Ovary (tissue), 9 donors: ENCODE results near the gene BRD7. TPM values are rescaled to one million over a fixed set of nuclear protein-coding genes. Genes with fewer than 3 reads are reported as not detected.

Experiments used
- DNase-seq, 5 donors: peaks; one replicate each; pipeline ENCODE4 v3.0.0-alpha.2; 2019 to 2020
- H3K27ac ChIP-seq, 2 donors: fragments of 200-600 bp; one replicate each; pipeline versions ENCODE4 v1.5.1 to v1.8.0; 2019 to 2022
- H3K27me3 ChIP-seq: fragments of 200-600 bp; one replicate; pipeline ENCODE4 v1.8.0; 2022
- H3K36me3 ChIP-seq: fragments of 200-600 bp; sonication (generic); one replicate; pipeline ENCODE4 v1.5.1; 2019
- H3K4me1 ChIP-seq: one replicate; pipeline ENCODE4 v1.8.1; 2013; ENCODE audit warnings: mild to moderate bottlenecking, moderate library complexity; ENCODE audit not compliant: insufficient read depth
- H3K4me3 ChIP-seq: fragments of 200-600 bp; sonication (generic); one replicate; pipeline ENCODE4 v1.5.1; 2017
- H3K9me3 ChIP-seq, 2 donors: fragments of 200-600 bp in 1 of 2; sonication (generic) in 1 of 2; one replicate each; pipeline versions ENCODE4 v1.5.1 to v1.8.1; 2013 to 2019; ENCODE audit warnings: mild to moderate bottlenecking in 1 of 2, moderate library complexity in 1 of 2
- CTCF ChIP-seq, 3 donors: fragments of 450-650 bp in 2 of 3; fragments of 200-600 bp in 1 of 3; IDR thresholded peaks; one replicate each; pipeline versions ENCODE4 v1.5.1 to v1.8.0; 2016 to 2022; ENCODE audit warnings: antibody characterized with exemption in 3 of 3, mild to moderate bottlenecking in 1 of 3
- EP300 ChIP-seq: sonication (generic); formaldehyde crosslinking; IDR thresholded peaks from one replicate; pipeline ENCODE4 v1.6.1; 2017; ENCODE audit warnings: antibody characterized with exemption
- POLR2A ChIP-seq: fragments of 450-650 bp; IDR thresholded peaks from one replicate; pipeline ENCODE4 v1.6.1; 2017; ENCODE audit warnings: antibody characterized with exemption, mild to moderate bottlenecking, moderate library complexity
- WGBS, 3 donors: extraction: QIAGEN DNeasy Blood & Tissue Kit in 1 of 3; methylation state at CpG; one replicate each; pipeline versions ENCODE4 v1.1.5 to v1.1.7; 2013 to 2017; 5-methylcytosine and 5-hydroxymethylcytosine counted together
- intact Hi-C, 4 donors: fragments of 100-400 bp; cut with DNase I; formaldehyde crosslinking; loops; one replicate each; pipeline versions ENCODE4 v1.11.0 to v1.15.1; 2022 to 2023
- polyA plus RNA-seq, 2 donors: library from polyadenylated mRNA; stranded (reverse); fragments of 200-250 nt in 1 of 2; fragments of 350-450 nt in 1 of 2; fragmentation: Illumina TruSeq in 1 of 2; extraction: RNeasy Lipid Tissue Mini Kit (QIAGEN cat#74804) in 1 of 2; gene quantifications; one replicate each; pipeline ENCODE4 v1.2.3, GENCODE V29; 2013 to 2014
- total RNA-seq, 7 donors: library from RNA; depleted of rRNA in 2 of 7; stranded (reverse); fragments of >200 nt in 2 of 7; fragmentation: NEBNext Ultra II Directional in 3 of 7; extraction: Animal tissue kit (Norgen Biotek cat#: 25700) in 3 of 7; gene quantifications; one replicate each; pipeline versions ENCODE4 v1.1.0 to v1.2.4, GENCODE V29; 2016 to 2023
- donor health status: DM: no; HTN: no; CAD: no; lungs with moderate emphysema.
- donor health status: DM: no; HTN: no; CAD: no.
- donor health status: Bipolar disorder and iron deficiency.
- donor health status: DM: yes; HTN: yes; CAD: no.
- donor health status: DM: no; HTN: no; CAD: no.
- donor health status: DM: yes; HTN: yes; CAD: no.

The BRD7 gene
- total and polyA plus RNA-seq, 9 donors: 30.0 to 75.1 (median 53.5) TPM

- Histone ChIP-seq H3K4me1 (peaks cover 11% of the 10 kb centered on the region), H3K36me3 (no peaks in the 10 kb centered on the region), H3K27ac (peak overlapping the region in 1 of 2 donors; percentile 31), H3K9me3 (no peaks in the 10 kb centered on the region), H3K4me3 (no peak overlapping the region), H3K27me3 (no peaks in the 10 kb centered on the region)
- TF ChIP-seq CTCF (IDR thresholded peaks at IDR 0.05) (no peak), EP300 (no peak), POLR2A (no peak)
- 39 to 61% (median 53%) methylated on average over 11 of the region's 11 CpGs for WGBS, 3 donors
- peak in 3 of 5 donors; percentile 22 to 46 (median 22) for DNase-seq
- intact Hi-C loops: no loop called here
These were observed 65.7 kb downstream of the BRD7 start for GRCh38 chr16:50303041-50303604.

GRCh38 chr16:50302472-50303005 lies 66.2 kb downstream of the BRD7 start:
- TF ChIP-seq EP300 (no peak), POLR2A (no peak), CTCF (IDR thresholded peaks at IDR 0.05) (no peak)
- Histone ChIP-seq H3K9me3 (no peaks in the 10 kb centered on the region), H3K27me3 (no peaks in the 10 kb centered on the region), H3K27ac (peak overlapping the region in 1 of 2 donors; percentile 31), H3K4me1 (peaks cover 11% of the 10 kb centered on the region), H3K4me3 (no peak overlapping the region), H3K36me3 (no peaks in the 10 kb centered on the region)
- intact Hi-C loops: no loop called here
- 88 to 92% (median 91%) methylated on average over 15 of the region's 15 CpGs for WGBS, 3 donors
- peak in 3 of 5 donors; percentile 10 to 34 (median 25) for DNase-seq

GRCh38 chr16:50301626-50302471 lies 66.9 kb downstream of the BRD7 start:
- H3K4me3 ChIP-seq: no peak overlapping the region
- no peaks in the 10 kb centered on the region for H3K36me3 ChIP-seq
- H3K27me3 ChIP-seq: no peaks in the 10 kb centered on the region
- H3K4me1 ChIP-seq: peaks cover 11% of the 10 kb centered on the region
- intact Hi-C loops: no loop called here
- peak in 3 of 5 donors; percentile 17 to 39 (median 20) for DNase-seq
- TF ChIP-seq CTCF (IDR thresholded peaks at IDR 0.05) (no peak), POLR2A (no peak), EP300 (no peak)
- H3K9me3 ChIP-seq: no peaks in the 10 kb centered on the region
- WGBS, 3 donors: 77 to 88% (median 79%) methylated on average over 19 to 21 of the region's 21 CpGs
- no peak overlapping the region for H3K27ac ChIP-seq

- H3K9me3 ChIP-seq: no peaks in the 10 kb centered on the region
- no peak overlapping the region for H3K27ac ChIP-seq
- H3K36me3 ChIP-seq: no peaks in the 10 kb centered on the region
- peak in 1 of 5 donors; percentile 33 for DNase-seq
- intact Hi-C loops: no loop called here
- peaks cover 11% of the 10 kb centered on the region for H3K4me1 ChIP-seq
- 86 to 93% (median 93%) methylated on average over 23 of the region's 23 CpGs for WGBS, 3 donors
- no peak overlapping the region for H3K4me3 ChIP-seq
- no peak for TF ChIP-seq EP300
- TF ChIP-seq CTCF (IDR thresholded peaks at IDR 0.05): no peak
- no peak for TF ChIP-seq POLR2A
- no peaks in the 10 kb centered on the region for H3K27me3 ChIP-seq
These were observed 67.7 kb downstream of the BRD7 start for GRCh38 chr16:50300942-50301625.
